ENCODE measurements around the gene MUSK.

DNA sequence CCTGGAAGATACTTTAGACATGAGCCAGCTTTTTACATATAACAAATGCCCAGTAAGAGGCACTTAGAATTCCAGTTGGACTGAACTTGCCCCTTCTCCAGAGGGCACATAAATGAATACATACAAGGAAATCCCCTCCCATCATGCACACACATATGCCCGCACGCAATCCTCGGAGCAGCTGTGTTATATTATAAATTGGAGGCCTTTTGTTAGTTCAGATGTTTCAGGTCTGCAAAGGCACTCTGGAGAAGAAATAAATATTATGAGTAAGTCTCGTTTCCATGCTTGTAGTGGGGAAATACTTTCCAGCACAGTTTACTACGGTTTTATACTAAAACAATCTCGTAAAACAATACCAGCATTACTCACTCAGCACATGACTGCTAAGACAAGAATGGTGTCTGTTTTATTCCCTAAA lies 17.6 kb upstream of the MUSK start:
- TF ChIP-seq, protein P1, sequence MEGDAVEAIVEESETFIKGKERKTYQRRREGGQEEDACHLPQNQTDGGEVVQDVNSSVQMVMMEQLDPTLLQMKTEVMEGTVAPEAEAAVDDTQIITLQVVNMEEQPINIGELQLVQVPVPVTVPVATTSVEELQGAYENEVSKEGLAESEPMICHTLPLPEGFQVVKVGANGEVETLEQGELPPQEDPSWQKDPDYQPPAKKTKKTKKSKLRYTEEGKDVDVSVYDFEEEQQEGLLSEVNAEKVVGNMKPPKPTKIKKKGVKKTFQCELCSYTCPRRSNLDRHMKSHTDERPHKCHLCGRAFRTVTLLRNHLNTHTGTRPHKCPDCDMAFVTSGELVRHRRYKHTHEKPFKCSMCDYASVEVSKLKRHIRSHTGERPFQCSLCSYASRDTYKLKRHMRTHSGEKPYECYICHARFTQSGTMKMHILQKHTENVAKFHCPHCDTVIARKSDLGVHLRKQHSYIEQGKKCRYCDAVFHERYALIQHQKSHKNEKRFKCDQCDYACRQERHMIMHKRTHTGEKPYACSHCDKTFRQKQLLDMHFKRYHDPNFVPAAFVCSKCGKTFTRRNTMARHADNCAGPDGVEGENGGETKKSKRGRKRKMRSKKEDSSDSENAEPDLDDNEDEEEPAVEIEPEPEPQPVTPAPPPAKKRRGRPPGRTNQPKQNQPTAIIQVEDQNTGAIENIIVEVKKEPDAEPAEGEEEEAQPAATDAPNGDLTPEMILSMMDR (IDR thresholded peaks at IDR 0.05; ENCODE audit: low read length): no peak
- no peak for TF ChIP-seq EZH2 (IDR thresholded peaks at IDR 0.05; ENCODE audit: borderline replicate concordance, low read length)

Measured in OCI-LY1 (cell line).